Thoracic aorta (tissue), 2 donors: Measurements from ENCODE around the gene IL1RAPL2. TPM values are rescaled to one million over a fixed set of nuclear protein-coding genes. Genes with fewer than 3 reads are reported as not detected.

Experiments used
- ATAC-seq: fragments of 150-250 bp; one replicate; pipeline ENCODE4 v1.8.0; 2017; ENCODE audit warnings: low read depth; ENCODE audit not compliant: insufficient number of reproducible peaks, low FRiP score
- DNase-seq: peaks from one replicate; pipeline ENCODE4 v3.0.0-alpha.2; 2020; ENCODE audit warnings: low spot score
- H3K27ac ChIP-seq, 2 donors: fragments of 200-600 bp; sonication (generic); 1 replicate in 1 of 2; 2 replicates in 1 of 2; pipeline ENCODE4 v1.5.1; 2016; ENCODE audit warnings: mild to moderate bottlenecking in 2 of 2, moderate library complexity in 2 of 2
- H3K27me3 ChIP-seq: fragments of 200-600 bp; sonication (generic); replicated peaks from 2 replicates; pipeline ENCODE4 v1.6.0; 2016; ENCODE audit warnings: mild to moderate bottlenecking; ENCODE audit not compliant: insufficient read depth
- H3K36me3 ChIP-seq: fragments of 200-600 bp; sonication (generic); one replicate; pipeline ENCODE4 v1.5.1; 2016
- H3K4me1 ChIP-seq, 2 donors: fragments of 200-600 bp; sonication (generic); 1 replicate in 1 of 2; 2 replicates in 1 of 2; pipeline versions ENCODE4 v1.5.1 to v1.6.0; 2016; ENCODE audit warnings: low read depth in 2 of 2, mild to moderate bottlenecking in 1 of 2; ENCODE audit not compliant: control insufficient read depth in 1 of 2
- H3K4me3 ChIP-seq: fragments of 200-600 bp; sonication (generic); 2 replicates; pipeline ENCODE4 v1.5.1; 2016; ENCODE audit warnings: mild to moderate bottlenecking
- H3K9me3 ChIP-seq: fragments of 200-600 bp; sonication (generic); 2 replicates; pipeline ENCODE4 v1.5.1; 2016
- total RNA-seq, 2 donors: library from RNA; depleted of rRNA; stranded (reverse); fragments of >200 nt; gene quantifications; one replicate each; pipeline versions ENCODE4 v1.1.0 to v1.2.3, GENCODE V29; 2016
- TF ChIP-seq, protein P1 (sequence below): fragments of 200-600 bp; sonication (generic); IDR thresholded peaks from one replicate; pipeline ENCODE4 v1.5.1; 2019; ENCODE audit warnings: antibody characterized with exemption

IL1RAPL2 gene
- total RNA-seq, 2 donors from 2014 or later: not detected

DNA sequence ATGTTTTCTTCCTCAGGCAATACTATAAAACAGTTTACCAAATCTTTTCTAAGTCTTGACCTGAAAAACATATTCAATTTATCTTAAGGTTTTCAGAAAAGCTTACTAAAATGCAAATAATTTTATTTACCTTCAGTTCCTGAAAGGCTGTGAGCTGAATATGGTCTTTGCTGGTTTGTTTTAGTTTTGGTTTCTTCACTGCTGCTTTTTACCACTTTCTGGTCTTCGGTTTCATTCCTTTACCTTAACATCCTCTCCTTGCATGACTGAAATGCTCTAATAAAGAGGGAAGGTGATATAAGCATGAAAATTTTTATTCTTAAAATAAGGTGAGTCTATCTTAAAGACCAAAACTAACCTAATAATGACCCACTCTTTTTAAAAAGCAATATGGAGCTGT is 1159.2 kb downstream of the IL1RAPL2 start:
- Histone ChIP-seq H3K27me3 (no peaks in the 10 kb centered on the region), H3K9me3 (no peaks in the 10 kb centered on the region), H3K36me3 (no peaks in the 10 kb centered on the region), H3K4me1 (no peaks in the 10 kb centered on the region), H3K4me3 (no peak overlapping the region), H3K27ac (no peak overlapping the region)
- ATAC-seq: no peak
- TF ChIP-seq, protein P1, sequence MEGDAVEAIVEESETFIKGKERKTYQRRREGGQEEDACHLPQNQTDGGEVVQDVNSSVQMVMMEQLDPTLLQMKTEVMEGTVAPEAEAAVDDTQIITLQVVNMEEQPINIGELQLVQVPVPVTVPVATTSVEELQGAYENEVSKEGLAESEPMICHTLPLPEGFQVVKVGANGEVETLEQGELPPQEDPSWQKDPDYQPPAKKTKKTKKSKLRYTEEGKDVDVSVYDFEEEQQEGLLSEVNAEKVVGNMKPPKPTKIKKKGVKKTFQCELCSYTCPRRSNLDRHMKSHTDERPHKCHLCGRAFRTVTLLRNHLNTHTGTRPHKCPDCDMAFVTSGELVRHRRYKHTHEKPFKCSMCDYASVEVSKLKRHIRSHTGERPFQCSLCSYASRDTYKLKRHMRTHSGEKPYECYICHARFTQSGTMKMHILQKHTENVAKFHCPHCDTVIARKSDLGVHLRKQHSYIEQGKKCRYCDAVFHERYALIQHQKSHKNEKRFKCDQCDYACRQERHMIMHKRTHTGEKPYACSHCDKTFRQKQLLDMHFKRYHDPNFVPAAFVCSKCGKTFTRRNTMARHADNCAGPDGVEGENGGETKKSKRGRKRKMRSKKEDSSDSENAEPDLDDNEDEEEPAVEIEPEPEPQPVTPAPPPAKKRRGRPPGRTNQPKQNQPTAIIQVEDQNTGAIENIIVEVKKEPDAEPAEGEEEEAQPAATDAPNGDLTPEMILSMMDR: no peak
- no peak for DNase-seq

- Histone ChIP-seq H3K27ac (no peak overlapping the region), H3K4me3 (no peak overlapping the region), H3K4me1 (no peaks in the 10 kb centered on the region), H3K9me3 (no peaks in the 10 kb centered on the region), H3K36me3 (no peaks in the 10 kb centered on the region), H3K27me3 (no peaks in the 10 kb centered on the region)
- TF ChIP-seq, protein P1: no peak
- DNase-seq (no peak), ATAC-seq (no peak)
These were observed 1172.2 kb downstream of the IL1RAPL2 start for GRCh38 chrX:105738162-105738561.

- ATAC-seq (no peak), DNase-seq (no peak)
- no peak overlapping the region for H3K27ac ChIP-seq
- TF ChIP-seq, protein P1: no peak
- H3K9me3 ChIP-seq: no peaks in the 10 kb centered on the region
- H3K4me3 ChIP-seq: no peak overlapping the region
- no peaks in the 10 kb centered on the region for H3K36me3 ChIP-seq
- H3K27me3 ChIP-seq: no peaks in the 10 kb centered on the region
- H3K4me1 ChIP-seq: no peaks in the 10 kb centered on the region
These were observed 1178.3 kb downstream of the IL1RAPL2 start for GRCh38 chrX:105744291-105744690.

GRCh38 chrX:105744946-105745345 is 1178.9 kb downstream of the IL1RAPL2 start:
- DNase-seq (no peak), ATAC-seq (no peak)
- Histone ChIP-seq H3K27me3 (no peaks in the 10 kb centered on the region), H3K4me1 (no peaks in the 10 kb centered on the region), H3K4me3 (no peak overlapping the region), H3K9me3 (no peaks in the 10 kb centered on the region), H3K36me3 (no peaks in the 10 kb centered on the region), H3K27ac (no peak overlapping the region)
- TF ChIP-seq, protein P1: no peak

- no peak for DNase-seq
- H3K9me3 ChIP-seq: no peaks in the 10 kb centered on the region
- TF ChIP-seq, protein P1: no peak
- H3K27ac ChIP-seq: no peak overlapping the region
- no peaks in the 10 kb centered on the region for H3K27me3 ChIP-seq
- no peak overlapping the region for H3K4me3 ChIP-seq
- H3K36me3 ChIP-seq: no peaks in the 10 kb centered on the region
- H3K4me1 ChIP-seq: no peaks in the 10 kb centered on the region
- ATAC-seq: no peak
These were observed 1179.9 kb downstream of the IL1RAPL2 start for GRCh38 chrX:105745863-105746262.
